ENCODE results near the gene NPY5R.

DNA sequence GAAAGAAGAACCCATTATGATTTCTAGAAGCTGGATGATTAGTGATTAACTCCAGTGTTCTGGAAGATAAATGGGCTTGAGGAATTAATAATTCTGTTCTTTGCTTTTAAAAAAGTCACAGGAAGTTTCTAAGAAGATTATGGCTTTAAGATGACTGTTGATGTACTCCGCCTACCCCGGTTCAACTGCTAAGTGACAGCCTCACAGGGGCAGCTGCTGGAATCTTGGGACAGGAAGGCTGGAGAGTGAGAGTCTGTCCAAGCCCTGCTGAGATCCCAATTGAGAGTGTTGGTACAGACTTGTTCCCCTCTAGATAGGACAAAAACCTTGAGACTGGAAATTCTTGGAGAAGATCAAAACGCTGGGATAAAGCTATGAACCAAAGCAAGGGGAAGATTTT lies 48.6 kb upstream of the NPY5R start:
- TF ChIP-seq POLR2AphosphoS5 (IDR thresholded peaks at IDR 0.05; ENCODE audit: insufficient read depth, low read depth, low read length) = no peak
- TF ChIP-seq, protein P1, sequence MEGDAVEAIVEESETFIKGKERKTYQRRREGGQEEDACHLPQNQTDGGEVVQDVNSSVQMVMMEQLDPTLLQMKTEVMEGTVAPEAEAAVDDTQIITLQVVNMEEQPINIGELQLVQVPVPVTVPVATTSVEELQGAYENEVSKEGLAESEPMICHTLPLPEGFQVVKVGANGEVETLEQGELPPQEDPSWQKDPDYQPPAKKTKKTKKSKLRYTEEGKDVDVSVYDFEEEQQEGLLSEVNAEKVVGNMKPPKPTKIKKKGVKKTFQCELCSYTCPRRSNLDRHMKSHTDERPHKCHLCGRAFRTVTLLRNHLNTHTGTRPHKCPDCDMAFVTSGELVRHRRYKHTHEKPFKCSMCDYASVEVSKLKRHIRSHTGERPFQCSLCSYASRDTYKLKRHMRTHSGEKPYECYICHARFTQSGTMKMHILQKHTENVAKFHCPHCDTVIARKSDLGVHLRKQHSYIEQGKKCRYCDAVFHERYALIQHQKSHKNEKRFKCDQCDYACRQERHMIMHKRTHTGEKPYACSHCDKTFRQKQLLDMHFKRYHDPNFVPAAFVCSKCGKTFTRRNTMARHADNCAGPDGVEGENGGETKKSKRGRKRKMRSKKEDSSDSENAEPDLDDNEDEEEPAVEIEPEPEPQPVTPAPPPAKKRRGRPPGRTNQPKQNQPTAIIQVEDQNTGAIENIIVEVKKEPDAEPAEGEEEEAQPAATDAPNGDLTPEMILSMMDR (IDR thresholded peaks at IDR 0.05; ENCODE audit: extremely low read depth in 1 of 2, insufficient read depth in 1 of 2, low read depth in 1 of 2, low read length in 2 of 2) = no peak
- no peak for TF ChIP-seq JUN (IDR thresholded peaks at IDR 0.05; ENCODE audit: borderline replicate concordance, insufficient read depth, insufficient read length, low read depth)
- TF ChIP-seq, protein P2, sequence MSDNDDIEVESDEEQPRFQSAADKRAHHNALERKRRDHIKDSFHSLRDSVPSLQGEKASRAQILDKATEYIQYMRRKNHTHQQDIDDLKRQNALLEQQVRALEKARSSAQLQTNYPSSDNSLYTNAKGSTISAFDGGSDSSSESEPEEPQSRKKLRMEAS (IDR thresholded peaks at IDR 0.05; ENCODE audit: insufficient read depth, insufficient read length) = no peak
- TF ChIP-seq EZH2 (IDR thresholded peaks at IDR 0.05; ENCODE audit: borderline replicate concordance, low read depth, low read length, severe bottlenecking) = no peak
- TF ChIP-seq GATA2 (IDR thresholded peaks at IDR 0.05; ENCODE audit: insufficient read depth, insufficient read length, low read depth, low read length) = no peak
